GM23338 (cell line): ENCODE data around the gene GALC. TPM values are rescaled to one million over a fixed set of nuclear protein-coding genes. Genes with fewer than 3 reads are reported as not detected.

Experiments
- ATAC-seq: fragments of 200-7000 bp; cut with Tn5 transposase; 3 replicates; pipeline ENCODE4 v1.9.1; 2020
- DNase-seq: peaks from one replicate; pipeline ENCODE4 v3.0.0-alpha.2; 2015; ENCODE audit warnings: low spot score
- H2AFZ ChIP-seq: fragments of 200-600 bp; sonication (generic); 2 replicates; pipeline ENCODE4 v1.8.0; 2016; ENCODE audit warnings: antibody characterized with exemption, mild to moderate bottlenecking, moderate library complexity
- H3F3A ChIP-seq: fragments of 200-600 bp; sonication (generic); replicated peaks from 2 replicates; pipeline ENCODE4 v1.8.0; 2017; ENCODE audit warnings: antibody characterized with exemption, mixed run types, low read depth
- H3K27ac ChIP-seq: fragments of 200-600 bp; sonication (generic); 2 replicates; pipeline ENCODE4 v1.6.1; 2016; ENCODE audit warnings: low read depth
- H3K27me3 ChIP-seq: fragments of 200-600 bp; sonication (generic); 2 replicates; pipeline ENCODE4 v1.8.0; 2016; ENCODE audit warnings: mild to moderate bottlenecking, mixed run types, moderate library complexity; ENCODE audit not compliant: insufficient read depth
- H3K36me3 ChIP-seq: fragments of 200-600 bp; sonication (generic); 2 replicates; pipeline ENCODE4 v1.8.0; 2016; ENCODE audit warnings: mild to moderate bottlenecking; ENCODE audit not compliant: insufficient read depth
- H3K4me1 ChIP-seq: fragments of 200-600 bp; sonication (generic); 2 replicates; pipeline ENCODE4 v1.8.0; 2016; ENCODE audit warnings: mild to moderate bottlenecking, moderate library complexity; ENCODE audit not compliant: insufficient read depth
- H3K4me2 ChIP-seq: fragments of 200-600 bp; sonication (generic); 2 replicates; pipeline ENCODE4 v1.7.1; 2017; ENCODE audit warnings: mixed run types
- H3K4me3 ChIP-seq: fragments of 200-600 bp; sonication (generic); 2 replicates; pipeline ENCODE4 v1.6.1; 2016; ENCODE audit warnings: mixed run types
- H3K79me2 ChIP-seq: fragments of 200-600 bp; sonication (generic); replicated peaks from 2 replicates; pipeline ENCODE4 v1.8.0; 2017; ENCODE audit warnings: mild to moderate bottlenecking; ENCODE audit not compliant: insufficient read depth
- H3K9me2 ChIP-seq: fragments of 200-600 bp; sonication (generic); 2 replicates; pipeline ENCODE4 v1.8.0; 2017; ENCODE audit not compliant: insufficient read depth
- H4K20me1 ChIP-seq: fragments of 200-600 bp; sonication (generic); replicated peaks from 2 replicates; pipeline ENCODE4 v1.8.0; 2017; ENCODE audit warnings: mild to moderate bottlenecking; ENCODE audit not compliant: insufficient read depth
- H3K27ac Mint-ChIP-seq: 2 replicates; pipeline ENCODE4 v1.8.0; 2020; ENCODE audit warnings: inconsistent platforms, mild to moderate bottlenecking, moderate library complexity, mixed read lengths
- H3K27me3 Mint-ChIP-seq: 3 replicates; pipeline ENCODE4 v1.8.0; 2022; ENCODE audit warnings: low read depth, mild to moderate bottlenecking, moderate library complexity, mixed read lengths, inconsistent platforms; ENCODE audit not compliant: insufficient read depth, poor library complexity
- H3K36me3 Mint-ChIP-seq: 3 replicates; pipeline ENCODE4 v1.8.0; 2021; ENCODE audit warnings: low read depth, mild to moderate bottlenecking, inconsistent platforms, moderate library complexity, mixed read lengths
- H3K4me1 Mint-ChIP-seq: 3 replicates; pipeline ENCODE4 v1.8.0; 2020; ENCODE audit warnings: mild to moderate bottlenecking, inconsistent platforms, mixed read lengths
- H3K4me3 Mint-ChIP-seq: 3 replicates; pipeline ENCODE4 v1.8.0; 2021; ENCODE audit warnings: moderate library complexity, mild to moderate bottlenecking, inconsistent platforms, mixed read lengths
- H3K9me3 Mint-ChIP-seq: 3 replicates; pipeline ENCODE4 v1.8.0; 2020; ENCODE audit warnings: moderate library complexity, mild to moderate bottlenecking, inconsistent platforms, mixed read lengths
- CREB1 ChIP-seq: fragments of 250-450 bp; sonication (Bioruptor Pico); IDR thresholded peaks from 2 replicates; pipeline ENCODE4 v1.5.0; 2020; ENCODE audit warnings: low read depth, mild to moderate bottlenecking, moderate library complexity
- CTCF ChIP-seq, 2 experiments: fragments of 200-600 bp in 1 of 2; sonication (generic) in 1 of 2; conservative IDR thresholded peaks; 2 replicates each; pipeline versions ENCODE4 v1.5.1 to v1.6.1; 2016 to 2017; ENCODE audit warnings: antibody characterized with exemption in 2 of 2, low read depth in 2 of 2, mild to moderate bottlenecking in 2 of 2, moderate library complexity in 1 of 2
- ETS1 ChIP-seq: IDR thresholded peaks from 2 replicates; pipeline ENCODE4 v1.6.1; 2016; ENCODE audit warnings: antibody characterized with exemption
- EZH2 ChIP-seq: fragments of 200-600 bp; sonication (generic); IDR thresholded peaks from one replicate; pipeline ENCODE4 v1.8.0; 2017; ENCODE audit warnings: antibody characterized with exemption, mild to moderate bottlenecking, low read depth; ENCODE audit not compliant: unreplicated experiment
- EZH2phosphoT487 ChIP-seq: fragments of 200-600 bp; sonication (generic); IDR thresholded peaks from one replicate; pipeline ENCODE4 v1.8.1; 2018; ENCODE audit warnings: antibody characterized with exemption; ENCODE audit not compliant: unreplicated experiment
- JUNB ChIP-seq: IDR thresholded peaks from one replicate; pipeline ENCODE4 v1.6.1; 2016; ENCODE audit warnings: antibody characterized with exemption; ENCODE audit not compliant: unreplicated experiment
- NANOG ChIP-seq: IDR thresholded peaks from 2 replicates; pipeline ENCODE4 v1.6.1; 2016; ENCODE audit warnings: antibody characterized with exemption, borderline replicate concordance
- POLR2AphosphoS5 ChIP-seq: IDR thresholded peaks from 2 replicates; pipeline ENCODE4 v1.6.1; 2016; ENCODE audit warnings: antibody characterized with exemption, low read depth
- REST ChIP-seq: IDR thresholded peaks from one replicate; pipeline ENCODE4 v1.6.1; 2018; ENCODE audit warnings: antibody characterized with exemption; ENCODE audit not compliant: unreplicated experiment
- STAT1 ChIP-seq: IDR thresholded peaks from one replicate; pipeline ENCODE4 v1.6.1; 2016; ENCODE audit warnings: antibody characterized with exemption; ENCODE audit not compliant: unreplicated experiment
- ZNF114 ChIP-seq: fragments of 250-450 bp; sonication (Bioruptor Pico); IDR thresholded peaks from 2 replicates; pipeline ENCODE4 v1.5.0; 2020; ENCODE audit warnings: mild to moderate bottlenecking, moderate library complexity
- ZNF331 ChIP-seq: fragments of 250-450 bp; sonication (Bioruptor Pico); IDR thresholded peaks from 2 replicates; pipeline ENCODE4 v1.5.0; 2020; ENCODE audit warnings: low read depth, mild to moderate bottlenecking, moderate library complexity
- polyA plus RNA-seq: library from polyadenylated mRNA; unstranded; fragments of >200 nt; fragmentation: Nextera tagmentation; extraction: Ambion mirVana; gene quantifications from 2 replicates; pipeline ENCODE4 v1.2.1, GENCODE V29; 2016
- total RNA-seq: library from RNA; depleted of rRNA; stranded (reverse); fragments of >200 nt; shearing (Covaris generic); gene quantifications from 2 replicates; pipeline ENCODE4 v1.2.3, GENCODE V29; 2014

Gene GALC
- total and polyA plus RNA-seq, 2 experiments from 2014 or later = 3.4 to 12.9 TPM

GRCh38 chr14:87961246-87961645 lies 31.7 kb downstream of the GALC start:
- Histone ChIP-seq H2AFZ (no peak overlapping the region), H3K4me3 (no peak overlapping the region), H4K20me1 (no peaks in the 10 kb centered on the region), H3K27me3 (no peaks in the 10 kb centered on the region), H3K4me1 (no peaks in the 10 kb centered on the region), H3K79me2 (no peaks in the 10 kb centered on the region), H3F3A (no peaks in the 10 kb centered on the region), H3K4me2 (no peak overlapping the region), H3K9me2 (no peaks in the 10 kb centered on the region), H3K36me3 (no peaks in the 10 kb centered on the region), H3K27ac (no peak overlapping the region)
- H3K9me3 Mint-ChIP-seq = no peaks in the 10 kb centered on the region
- H3K36me3 Mint-ChIP-seq = peaks cover 3% of the 10 kb centered on the region; the same call in 1 of the 3 replicates
- no peak overlapping the region for H3K27ac Mint-ChIP-seq
- TF ChIP-seq ZNF331 (CRISPR knock-in tag) (no peak), POLR2AphosphoS5 (no peak), NANOG (no peak), STAT1 (no peak), CTCF (conservative IDR thresholded peaks at IDR 0.05; ENCODE audit: low read depth in 2 of 2) (no peak), JUNB (no peak), ZNF114 (CRISPR knock-in tag) (no peak), ETS1 (no peak)
- no peak overlapping the region for H3K4me3 Mint-ChIP-seq
- ATAC-seq (no peak), DNase-seq (no peak)
- H3K27me3 Mint-ChIP-seq = peaks cover 1% of the 10 kb centered on the region
- H3K4me1 Mint-ChIP-seq = no peaks in the 10 kb centered on the region

- Histone ChIP-seq H4K20me1 (no peaks in the 10 kb centered on the region), H3K79me2 (no peaks in the 10 kb centered on the region), H3K4me1 (no peaks in the 10 kb centered on the region), H3K27ac (no peak overlapping the region), H2AFZ (no peak overlapping the region), H3K27me3 (no peaks in the 10 kb centered on the region), H3K36me3 (no peaks in the 10 kb centered on the region), H3F3A (no peaks in the 10 kb centered on the region), H3K4me2 (no peak overlapping the region), H3K4me3 (no peak overlapping the region), H3K9me2 (no peaks in the 10 kb centered on the region)
- peaks cover 3% of the 10 kb centered on the region; the same call in 1 of the 3 replicates for H3K36me3 Mint-ChIP-seq
- H3K4me3 Mint-ChIP-seq = no peak overlapping the region
- no peaks in the 10 kb centered on the region for H3K9me3 Mint-ChIP-seq
- no peak for ATAC-seq
- no peak overlapping the region for H3K27ac Mint-ChIP-seq
- no peak for DNase-seq
- H3K4me1 Mint-ChIP-seq = no peaks in the 10 kb centered on the region
- peaks cover 1% of the 10 kb centered on the region for H3K27me3 Mint-ChIP-seq
- TF ChIP-seq CTCF (conservative IDR thresholded peaks at IDR 0.05; ENCODE audit: low read depth in 2 of 2) (no peak), NANOG (no peak), ZNF114 (CRISPR knock-in tag) (no peak), POLR2AphosphoS5 (no peak), ETS1 (no peak), EZH2 (no peak), CREB1 (no peak), REST (no peak), EZH2phosphoT487 (no peak), ZNF331 (CRISPR knock-in tag) (no peak), JUNB (no peak), STAT1 (no peak)
These were observed 32.8 kb downstream of the GALC start for GRCh38 chr14:87960013-87960787.
